H9 (cell line): ENCODE results near the gene MLLT3. TPM values are rescaled to one million over a fixed set of nuclear protein-coding genes. Genes with fewer than 3 reads are reported as not detected.

Experiments
- DNase-seq: peaks from one replicate; pipeline ENCODE4 v3.0.0-alpha.2; 2017
- H2AFZ ChIP-seq: one replicate; pipeline ENCODE4 v1.6.1; 2013; ENCODE audit warnings: mild to moderate bottlenecking, low read length, control low read depth, moderate library complexity
- H2AK5ac ChIP-seq: 2 replicates; pipeline ENCODE4 v1.6.1; 2013; ENCODE audit warnings: low read length, control low read depth, mixed read lengths; ENCODE audit not compliant: insufficient read length
- H2BK120ac ChIP-seq: one replicate; pipeline ENCODE4 v1.6.1; 2013; ENCODE audit warnings: low read depth, mild to moderate bottlenecking, low read length, control low read depth, inconsistent platforms; ENCODE audit not compliant: poor library complexity, severe bottlenecking
- H2BK12ac ChIP-seq: 2 replicates; pipeline ENCODE4 v1.6.1; 2013; ENCODE audit warnings: low read length, control low read depth, mixed read lengths, low read depth; ENCODE audit not compliant: insufficient read length
- H2BK15ac ChIP-seq: 2 replicates; pipeline ENCODE4 v1.6.1; 2013; ENCODE audit warnings: low read depth, low read length, control low read depth
- H2BK20ac ChIP-seq: one replicate; pipeline ENCODE4 v1.6.1; 2013; ENCODE audit warnings: low read depth, mild to moderate bottlenecking, low read length, control low read depth, inconsistent platforms; ENCODE audit not compliant: poor library complexity, severe bottlenecking
- H2BK5ac ChIP-seq: 2 replicates; pipeline ENCODE4 v1.6.1; 2013; ENCODE audit warnings: low read length, control low read depth, mixed read lengths; ENCODE audit not compliant: insufficient read length
- H3K14ac ChIP-seq: 2 replicates; pipeline ENCODE4 v1.6.1; 2013; ENCODE audit warnings: low read length, control low read depth; ENCODE audit not compliant: insufficient read depth
- H3K18ac ChIP-seq: 2 replicates; pipeline ENCODE4 v1.6.1; 2013; ENCODE audit warnings: low read depth, mild to moderate bottlenecking, mixed read lengths, low read length, control low read depth; ENCODE audit not compliant: insufficient read length
- H3K23ac ChIP-seq: 2 replicates; pipeline ENCODE4 v1.6.1; 2013; ENCODE audit warnings: low read length, control low read depth, mixed read lengths, low read depth; ENCODE audit not compliant: insufficient read length
- H3K23me2 ChIP-seq: 2 replicates; pipeline ENCODE4 v1.6.1; 2013; ENCODE audit warnings: low read depth, mild to moderate bottlenecking, mixed read lengths, low read length, control low read depth; ENCODE audit not compliant: insufficient read length, poor library complexity, severe bottlenecking
- H3K27ac ChIP-seq: 2 replicates; pipeline ENCODE4 v1.5.1; 2013; ENCODE audit warnings: low read length, control low read depth, mixed read lengths, low read depth; ENCODE audit not compliant: insufficient read length
- H3K27me3 ChIP-seq: 2 replicates; pipeline ENCODE4 v1.6.1; 2013; ENCODE audit warnings: low read length, control low read depth, inconsistent platforms; ENCODE audit not compliant: insufficient read depth
- H3K4ac ChIP-seq: 2 replicates; pipeline ENCODE4 v1.6.1; 2013; ENCODE audit warnings: low read depth, mild to moderate bottlenecking, control low read depth, inconsistent platforms, low read length, moderate library complexity
- H3K4me1 ChIP-seq: 2 replicates; pipeline ENCODE4 v1.6.1; 2013; ENCODE audit warnings: low read length, control low read depth, inconsistent platforms; ENCODE audit not compliant: insufficient read depth
- H3K4me2 ChIP-seq: 2 replicates; pipeline ENCODE4 v1.6.1; 2013; ENCODE audit warnings: low read length, control low read depth, mixed read lengths; ENCODE audit not compliant: insufficient read length, insufficient read depth
- H3K56ac ChIP-seq: 2 replicates; pipeline ENCODE4 v1.6.1; 2013; ENCODE audit warnings: low read depth, mild to moderate bottlenecking, mixed read lengths, low read length, control low read depth; ENCODE audit not compliant: insufficient read length
- H3K79me1 ChIP-seq: 2 replicates; pipeline ENCODE4 v1.6.1; 2013; ENCODE audit warnings: low read depth, mild to moderate bottlenecking, moderate library complexity, low read length, control low read depth, inconsistent platforms; ENCODE audit not compliant: insufficient read depth, poor library complexity, severe bottlenecking
- H3K79me2 ChIP-seq: 2 replicates; pipeline ENCODE4 v1.6.1; 2013; ENCODE audit warnings: low read length, control low read depth, inconsistent platforms; ENCODE audit not compliant: insufficient read depth
- H3K9ac ChIP-seq: 2 replicates; pipeline ENCODE4 v1.6.1; 2013; ENCODE audit warnings: low read length, control low read depth, mixed read lengths; ENCODE audit not compliant: insufficient read length; ENCODE audit errors: extremely low read depth
- H3K9me3 ChIP-seq: one replicate; pipeline ENCODE4 v1.6.1; 2013; ENCODE audit warnings: low read depth, low read length, inconsistent platforms; ENCODE audit not compliant: control insufficient read depth
- H3T11ph ChIP-seq: one replicate; pipeline ENCODE4 v1.6.1; 2013; ENCODE audit warnings: mild to moderate bottlenecking, low read length, control low read depth, inconsistent platforms
- H4K20me1 ChIP-seq: one replicate; pipeline ENCODE4 v1.6.1; 2013; ENCODE audit not compliant: control insufficient read depth, insufficient read length, insufficient read depth
- H4K5ac ChIP-seq: 2 replicates; pipeline ENCODE4 v1.6.1; 2013; ENCODE audit warnings: low read depth, mild to moderate bottlenecking, mixed read lengths, low read length, control low read depth; ENCODE audit not compliant: insufficient read length
- H4K8ac ChIP-seq: replicated peaks from 2 replicates; pipeline ENCODE4 v1.6.1; 2013; ENCODE audit warnings: low read length, control low read depth, mixed read lengths, low read depth; ENCODE audit not compliant: insufficient read length
- H4K91ac ChIP-seq: 2 replicates; pipeline ENCODE4 v1.6.1; 2013; ENCODE audit warnings: low read depth, mild to moderate bottlenecking, moderate library complexity, mixed read lengths, low read length, control low read depth; ENCODE audit not compliant: insufficient read length
- H3K27ac Mint-ChIP-seq, 3 experiments: 2 replicates in 2 of 3; 3 replicates in 1 of 3; pipeline ENCODE4 v1.8.0; 2020 to 2021; ENCODE audit warnings: mixed read lengths in 3 of 3, mild to moderate bottlenecking in 1 of 3, moderate library complexity in 1 of 3
- H3K27me3 Mint-ChIP-seq: 2 replicates; pipeline ENCODE4 v1.8.0; 2021; ENCODE audit warnings: low read depth, mild to moderate bottlenecking, moderate library complexity, mixed read lengths
- H3K36me3 Mint-ChIP-seq, 3 experiments: 2 replicates in 2 of 3; 3 replicates in 1 of 3; pipeline ENCODE4 v1.8.0; 2020 to 2021; ENCODE audit warnings: low read depth in 3 of 3, mixed read lengths in 3 of 3; ENCODE audit not compliant: insufficient read depth in 1 of 3
- H3K4me1 Mint-ChIP-seq, 2 experiments: 2 replicates each; pipeline ENCODE4 v1.8.0; 2020; ENCODE audit warnings: mixed read lengths in 2 of 2
- H3K4me3 Mint-ChIP-seq, 2 experiments: 2 replicates in 1 of 2; 3 replicates in 1 of 2; pipeline ENCODE4 v1.8.0; 2020 to 2021; ENCODE audit warnings: mild to moderate bottlenecking in 2 of 2, mixed read lengths in 2 of 2, moderate library complexity in 1 of 2
- H3K9me3 Mint-ChIP-seq, 2 experiments: 2 replicates in 1 of 2; 3 replicates in 1 of 2; pipeline ENCODE4 v1.8.0; 2020; ENCODE audit warnings: mild to moderate bottlenecking in 2 of 2, mixed read lengths in 2 of 2, moderate library complexity in 1 of 2
- WGBS: extraction: QIAGEN DNeasy Blood & Tissue Kit; methylation state at CpG from one replicate; pipeline ENCODE4 v1.1.7; 2013; ENCODE audit warnings: missing lambda C conversion rate, low lambda C conversion rate, mixed read lengths; ENCODE audit not compliant: insufficient read length; ENCODE audit errors: extremely low coverage; 5-methylcytosine and 5-hydroxymethylcytosine counted together
- total RNA-seq: library from RNA; stranded (reverse); gene quantifications from 2 replicates; pipeline ENCODE4 v1.2.1, GENCODE V29; 2021
- TF ChIP-seq, protein P1 (sequence below): fragments of 200-600 bp; sonication (generic); conservative IDR thresholded peaks from 3 replicates; pipeline ENCODE4 v1.8.0; 2021; ENCODE audit warnings: antibody characterized with exemption, mild to moderate bottlenecking

The MLLT3 gene
- total RNA-seq, 1 experiment from 2014 or later, result 3.9 TPM

DNA sequence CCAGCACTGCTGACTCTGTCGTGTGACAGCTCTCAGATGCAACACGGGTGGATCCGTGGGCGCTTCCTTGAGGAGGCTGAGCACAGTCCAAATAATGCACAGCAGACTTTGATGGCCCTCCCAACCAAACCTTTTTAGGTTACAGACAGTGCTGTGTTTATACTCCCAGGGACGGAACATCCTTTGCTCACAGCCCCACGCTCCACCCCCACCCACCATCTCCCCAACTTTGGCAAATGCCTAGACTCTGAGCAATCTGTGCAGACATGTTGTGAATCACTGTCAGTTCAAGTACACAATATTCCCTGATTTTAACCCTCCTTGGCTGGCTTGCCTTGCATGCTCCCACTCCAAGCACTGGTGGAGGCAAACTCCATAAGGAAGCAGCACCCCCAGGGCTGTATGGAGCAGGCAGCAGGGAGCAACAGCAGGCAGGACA lies 324.6 kb downstream of the MLLT3 start:
- Histone ChIP-seq H4K20me1 (no peaks in the 10 kb centered on the region), H2AK5ac (no peak overlapping the region), H3K27me3 (no peaks in the 10 kb centered on the region), H3K4ac (no peak overlapping the region), H3K9ac (no peak overlapping the region), H2BK15ac (no peak overlapping the region), H2BK5ac (no peak overlapping the region), H3K56ac (no peak overlapping the region), H3T11ph (no peak overlapping the region), H3K4me2 (no peak overlapping the region), H3K27ac (no peak overlapping the region), H3K23me2 (no peaks in the 10 kb centered on the region), H3K79me1 (no peaks in the 10 kb centered on the region), H2BK120ac (no peak overlapping the region), H3K9me3 (no peaks in the 10 kb centered on the region), H4K5ac (no peak overlapping the region), H3K14ac (no peak overlapping the region), H3K4me1 (peaks cover 5% of the 10 kb centered on the region; the same call in 1 of the 2 replicates), H3K79me2 (no peaks in the 10 kb centered on the region), H3K18ac (no peak overlapping the region), H2BK12ac (no peak overlapping the region), H4K91ac (no peak overlapping the region), H2BK20ac (no peak overlapping the region), H3K23ac (no peak overlapping the region), H2AFZ (no peak overlapping the region), H4K8ac (no peak overlapping the region)
- Mint-ChIP-seq H3K4me1 (peaks cover 23 to 29% of the 10 kb centered on the region in 2 experiments), H3K4me3 (no peak overlapping the region), H3K36me3 (peaks cover 0 to 22% (median 13%) of the 10 kb centered on the region in 3 experiments; a peak in 6 of 7 replicates), H3K9me3 (peaks cover 8 to 15% of the 10 kb centered on the region in 2 experiments; a peak in 4 of 5 replicates), H3K27me3 (no peaks in the 10 kb centered on the region; the same call in none of the 2 replicates), H3K27ac (peak overlapping the region in 2 of 3 experiments; percentile 23 to 31; a peak in 1 of 7 replicates)
- no peak for DNase-seq
- TF ChIP-seq, protein P1, sequence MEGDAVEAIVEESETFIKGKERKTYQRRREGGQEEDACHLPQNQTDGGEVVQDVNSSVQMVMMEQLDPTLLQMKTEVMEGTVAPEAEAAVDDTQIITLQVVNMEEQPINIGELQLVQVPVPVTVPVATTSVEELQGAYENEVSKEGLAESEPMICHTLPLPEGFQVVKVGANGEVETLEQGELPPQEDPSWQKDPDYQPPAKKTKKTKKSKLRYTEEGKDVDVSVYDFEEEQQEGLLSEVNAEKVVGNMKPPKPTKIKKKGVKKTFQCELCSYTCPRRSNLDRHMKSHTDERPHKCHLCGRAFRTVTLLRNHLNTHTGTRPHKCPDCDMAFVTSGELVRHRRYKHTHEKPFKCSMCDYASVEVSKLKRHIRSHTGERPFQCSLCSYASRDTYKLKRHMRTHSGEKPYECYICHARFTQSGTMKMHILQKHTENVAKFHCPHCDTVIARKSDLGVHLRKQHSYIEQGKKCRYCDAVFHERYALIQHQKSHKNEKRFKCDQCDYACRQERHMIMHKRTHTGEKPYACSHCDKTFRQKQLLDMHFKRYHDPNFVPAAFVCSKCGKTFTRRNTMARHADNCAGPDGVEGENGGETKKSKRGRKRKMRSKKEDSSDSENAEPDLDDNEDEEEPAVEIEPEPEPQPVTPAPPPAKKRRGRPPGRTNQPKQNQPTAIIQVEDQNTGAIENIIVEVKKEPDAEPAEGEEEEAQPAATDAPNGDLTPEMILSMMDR, result no peak
- WGBS, result no CpG with 5 or more reads among the region's 6 CpGs
